NCI-H146 (cell line): Measurements from ENCODE around the gene NELL2.

ENCODE experiments used
- DNase-seq: peaks from one replicate; lab custom pipeline; 2025; lab: John Stamatoyannopoulos, UW

The NELL2 gene

GRCh38 chr12:44464180-44464579 lies 411.9 kb downstream of the NELL2 start:
- DNase-seq: no peak

- DNase-seq: no peak
Measured at GRCh38 chr12:44462729-44463128, 413.4 kb downstream of the NELL2 start.

- no peak for DNase-seq
Measured at GRCh38 chr12:44460261-44460660, 415.9 kb downstream of the NELL2 start.

GRCh38 chr12:44459569-44459968 lies 416.5 kb downstream of the NELL2 start:
- no peak for DNase-seq
